H9 (cell line): ENCODE data around the gene ISLR2. TPM values are rescaled to one million over a fixed set of nuclear protein-coding genes. Genes with fewer than 3 reads are reported as not detected.

Experiments
- DNase-seq: peaks from one replicate; pipeline ENCODE4 v3.0.0-alpha.2; 2017
- H2AFZ ChIP-seq: one replicate; pipeline ENCODE4 v1.6.1; 2013; ENCODE audit warnings: mild to moderate bottlenecking, low read length, control low read depth, moderate library complexity
- H2AK5ac ChIP-seq: 2 replicates; pipeline ENCODE4 v1.6.1; 2013; ENCODE audit warnings: low read length, control low read depth, mixed read lengths; ENCODE audit not compliant: insufficient read length
- H2BK120ac ChIP-seq: one replicate; pipeline ENCODE4 v1.6.1; 2013; ENCODE audit warnings: low read depth, mild to moderate bottlenecking, low read length, control low read depth, inconsistent platforms; ENCODE audit not compliant: poor library complexity, severe bottlenecking
- H2BK12ac ChIP-seq: 2 replicates; pipeline ENCODE4 v1.6.1; 2013; ENCODE audit warnings: low read length, control low read depth, mixed read lengths, low read depth; ENCODE audit not compliant: insufficient read length
- H2BK15ac ChIP-seq: 2 replicates; pipeline ENCODE4 v1.6.1; 2013; ENCODE audit warnings: low read depth, low read length, control low read depth
- H2BK20ac ChIP-seq: one replicate; pipeline ENCODE4 v1.6.1; 2013; ENCODE audit warnings: low read depth, mild to moderate bottlenecking, low read length, control low read depth, inconsistent platforms; ENCODE audit not compliant: poor library complexity, severe bottlenecking
- H2BK5ac ChIP-seq: 2 replicates; pipeline ENCODE4 v1.6.1; 2013; ENCODE audit warnings: low read length, control low read depth, mixed read lengths; ENCODE audit not compliant: insufficient read length
- H3K14ac ChIP-seq: 2 replicates; pipeline ENCODE4 v1.6.1; 2013; ENCODE audit warnings: low read length, control low read depth; ENCODE audit not compliant: insufficient read depth
- H3K18ac ChIP-seq: 2 replicates; pipeline ENCODE4 v1.6.1; 2013; ENCODE audit warnings: low read depth, mild to moderate bottlenecking, mixed read lengths, low read length, control low read depth; ENCODE audit not compliant: insufficient read length
- H3K23ac ChIP-seq: 2 replicates; pipeline ENCODE4 v1.6.1; 2013; ENCODE audit warnings: low read length, control low read depth, mixed read lengths, low read depth; ENCODE audit not compliant: insufficient read length
- H3K23me2 ChIP-seq: 2 replicates; pipeline ENCODE4 v1.6.1; 2013; ENCODE audit warnings: low read depth, mild to moderate bottlenecking, mixed read lengths, low read length, control low read depth; ENCODE audit not compliant: insufficient read length, poor library complexity, severe bottlenecking
- H3K27ac ChIP-seq: 2 replicates; pipeline ENCODE4 v1.5.1; 2013; ENCODE audit warnings: low read length, control low read depth, mixed read lengths, low read depth; ENCODE audit not compliant: insufficient read length
- H3K27me3 ChIP-seq: 2 replicates; pipeline ENCODE4 v1.6.1; 2013; ENCODE audit warnings: low read length, control low read depth, inconsistent platforms; ENCODE audit not compliant: insufficient read depth
- H3K4ac ChIP-seq: 2 replicates; pipeline ENCODE4 v1.6.1; 2013; ENCODE audit warnings: low read depth, mild to moderate bottlenecking, control low read depth, inconsistent platforms, low read length, moderate library complexity
- H3K4me1 ChIP-seq: 2 replicates; pipeline ENCODE4 v1.6.1; 2013; ENCODE audit warnings: low read length, control low read depth, inconsistent platforms; ENCODE audit not compliant: insufficient read depth
- H3K4me2 ChIP-seq: 2 replicates; pipeline ENCODE4 v1.6.1; 2013; ENCODE audit warnings: low read length, control low read depth, mixed read lengths; ENCODE audit not compliant: insufficient read length, insufficient read depth
- H3K56ac ChIP-seq: 2 replicates; pipeline ENCODE4 v1.6.1; 2013; ENCODE audit warnings: low read depth, mild to moderate bottlenecking, mixed read lengths, low read length, control low read depth; ENCODE audit not compliant: insufficient read length
- H3K79me1 ChIP-seq: 2 replicates; pipeline ENCODE4 v1.6.1; 2013; ENCODE audit warnings: low read depth, mild to moderate bottlenecking, moderate library complexity, low read length, control low read depth, inconsistent platforms; ENCODE audit not compliant: insufficient read depth, poor library complexity, severe bottlenecking
- H3K79me2 ChIP-seq: 2 replicates; pipeline ENCODE4 v1.6.1; 2013; ENCODE audit warnings: low read length, control low read depth, inconsistent platforms; ENCODE audit not compliant: insufficient read depth
- H3K9ac ChIP-seq: 2 replicates; pipeline ENCODE4 v1.6.1; 2013; ENCODE audit warnings: low read length, control low read depth, mixed read lengths; ENCODE audit not compliant: insufficient read length; ENCODE audit errors: extremely low read depth
- H3K9me3 ChIP-seq: one replicate; pipeline ENCODE4 v1.6.1; 2013; ENCODE audit warnings: low read depth, low read length, inconsistent platforms; ENCODE audit not compliant: control insufficient read depth
- H3T11ph ChIP-seq: one replicate; pipeline ENCODE4 v1.6.1; 2013; ENCODE audit warnings: mild to moderate bottlenecking, low read length, control low read depth, inconsistent platforms
- H4K20me1 ChIP-seq: one replicate; pipeline ENCODE4 v1.6.1; 2013; ENCODE audit not compliant: control insufficient read depth, insufficient read length, insufficient read depth
- H4K5ac ChIP-seq: 2 replicates; pipeline ENCODE4 v1.6.1; 2013; ENCODE audit warnings: low read depth, mild to moderate bottlenecking, mixed read lengths, low read length, control low read depth; ENCODE audit not compliant: insufficient read length
- H4K8ac ChIP-seq: replicated peaks from 2 replicates; pipeline ENCODE4 v1.6.1; 2013; ENCODE audit warnings: low read length, control low read depth, mixed read lengths, low read depth; ENCODE audit not compliant: insufficient read length
- H4K91ac ChIP-seq: 2 replicates; pipeline ENCODE4 v1.6.1; 2013; ENCODE audit warnings: low read depth, mild to moderate bottlenecking, moderate library complexity, mixed read lengths, low read length, control low read depth; ENCODE audit not compliant: insufficient read length
- H3K27ac Mint-ChIP-seq, 3 experiments: 2 replicates in 2 of 3; 3 replicates in 1 of 3; pipeline ENCODE4 v1.8.0; 2020 to 2021; ENCODE audit warnings: mixed read lengths in 3 of 3, mild to moderate bottlenecking in 1 of 3, moderate library complexity in 1 of 3
- H3K27me3 Mint-ChIP-seq: 2 replicates; pipeline ENCODE4 v1.8.0; 2021; ENCODE audit warnings: low read depth, mild to moderate bottlenecking, moderate library complexity, mixed read lengths
- H3K36me3 Mint-ChIP-seq, 3 experiments: 2 replicates in 2 of 3; 3 replicates in 1 of 3; pipeline ENCODE4 v1.8.0; 2020 to 2021; ENCODE audit warnings: low read depth in 3 of 3, mixed read lengths in 3 of 3; ENCODE audit not compliant: insufficient read depth in 1 of 3
- H3K4me1 Mint-ChIP-seq, 2 experiments: 2 replicates each; pipeline ENCODE4 v1.8.0; 2020; ENCODE audit warnings: mixed read lengths in 2 of 2
- H3K4me3 Mint-ChIP-seq, 2 experiments: 2 replicates in 1 of 2; 3 replicates in 1 of 2; pipeline ENCODE4 v1.8.0; 2020 to 2021; ENCODE audit warnings: mild to moderate bottlenecking in 2 of 2, mixed read lengths in 2 of 2, moderate library complexity in 1 of 2
- H3K9me3 Mint-ChIP-seq, 2 experiments: 2 replicates in 1 of 2; 3 replicates in 1 of 2; pipeline ENCODE4 v1.8.0; 2020; ENCODE audit warnings: mild to moderate bottlenecking in 2 of 2, mixed read lengths in 2 of 2, moderate library complexity in 1 of 2
- WGBS: extraction: QIAGEN DNeasy Blood & Tissue Kit; methylation state at CpG from one replicate; pipeline ENCODE4 v1.1.7; 2013; ENCODE audit warnings: missing lambda C conversion rate, low lambda C conversion rate, mixed read lengths; ENCODE audit not compliant: insufficient read length; ENCODE audit errors: extremely low coverage; 5-methylcytosine and 5-hydroxymethylcytosine counted together
- total RNA-seq: library from RNA; stranded (reverse); gene quantifications from 2 replicates; pipeline ENCODE4 v1.2.1, GENCODE V29; 2021
- TF ChIP-seq, protein P1 (sequence below): fragments of 200-600 bp; sonication (generic); conservative IDR thresholded peaks from 3 replicates; pipeline ENCODE4 v1.8.0; 2021; ENCODE audit warnings: antibody characterized with exemption, mild to moderate bottlenecking

ISLR2 gene
- total RNA-seq, 1 experiment from 2014 or later, result 0.09 TPM

- H3K56ac ChIP-seq, result no peak overlapping the region
- no peaks in the 10 kb centered on the region for H3K79me1 ChIP-seq
- Mint-ChIP-seq H3K27ac (peak overlapping the region in 2 of 3 experiments; percentile 19 to 70; a peak in 2 of 7 replicates), H3K4me3 (no peak overlapping the region), H3K27me3 (peaks cover 23% of the 10 kb centered on the region), H3K36me3 (peaks cover 0 to 4% (median 0%) of the 10 kb centered on the region in 3 experiments; a peak in 2 of 7 replicates), H3K9me3 (no peaks in the 10 kb centered on the region; a peak in 1 of 5 replicates), H3K4me1 (peaks cover 22 to 53% of the 10 kb centered on the region in 2 experiments)
- H3K27ac ChIP-seq, result no peak overlapping the region
- H2BK15ac ChIP-seq, result no peak overlapping the region
- H4K5ac ChIP-seq, result no peak overlapping the region
- H2BK12ac ChIP-seq, result no peak overlapping the region
- no peaks in the 10 kb centered on the region for H4K20me1 ChIP-seq
- H2AK5ac ChIP-seq, result no peak overlapping the region
- peak; percentile 49 for DNase-seq
- H3T11ph ChIP-seq, result no peak overlapping the region
- no peak overlapping the region for H4K91ac ChIP-seq
- H3K9me3 ChIP-seq, result no peaks in the 10 kb centered on the region
- H3K79me2 ChIP-seq, result no peaks in the 10 kb centered on the region
- H3K23me2 ChIP-seq, result no peaks in the 10 kb centered on the region
- TF ChIP-seq, protein P1, sequence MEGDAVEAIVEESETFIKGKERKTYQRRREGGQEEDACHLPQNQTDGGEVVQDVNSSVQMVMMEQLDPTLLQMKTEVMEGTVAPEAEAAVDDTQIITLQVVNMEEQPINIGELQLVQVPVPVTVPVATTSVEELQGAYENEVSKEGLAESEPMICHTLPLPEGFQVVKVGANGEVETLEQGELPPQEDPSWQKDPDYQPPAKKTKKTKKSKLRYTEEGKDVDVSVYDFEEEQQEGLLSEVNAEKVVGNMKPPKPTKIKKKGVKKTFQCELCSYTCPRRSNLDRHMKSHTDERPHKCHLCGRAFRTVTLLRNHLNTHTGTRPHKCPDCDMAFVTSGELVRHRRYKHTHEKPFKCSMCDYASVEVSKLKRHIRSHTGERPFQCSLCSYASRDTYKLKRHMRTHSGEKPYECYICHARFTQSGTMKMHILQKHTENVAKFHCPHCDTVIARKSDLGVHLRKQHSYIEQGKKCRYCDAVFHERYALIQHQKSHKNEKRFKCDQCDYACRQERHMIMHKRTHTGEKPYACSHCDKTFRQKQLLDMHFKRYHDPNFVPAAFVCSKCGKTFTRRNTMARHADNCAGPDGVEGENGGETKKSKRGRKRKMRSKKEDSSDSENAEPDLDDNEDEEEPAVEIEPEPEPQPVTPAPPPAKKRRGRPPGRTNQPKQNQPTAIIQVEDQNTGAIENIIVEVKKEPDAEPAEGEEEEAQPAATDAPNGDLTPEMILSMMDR, result peak; percentile 35; the same call in 2 of the 3 replicates
- H2AFZ ChIP-seq, result no peak overlapping the region
- WGBS, result no CpG with 5 or more reads among the region's 10 CpGs
- H3K23ac ChIP-seq, result no peak overlapping the region
- H3K18ac ChIP-seq, result no peak overlapping the region
- H2BK120ac ChIP-seq, result no peak overlapping the region
- H2BK20ac ChIP-seq, result no peak overlapping the region
- H3K14ac ChIP-seq, result no peak overlapping the region
- peaks cover 3% of the 10 kb centered on the region; the same call in 1 of the 2 replicates for H3K4me1 ChIP-seq
- H4K8ac ChIP-seq, result no peak overlapping the region
- H3K4ac ChIP-seq, result no peak overlapping the region
- H3K27me3 ChIP-seq, result no peaks in the 10 kb centered on the region
- H3K9ac ChIP-seq, result no peak overlapping the region
- H2BK5ac ChIP-seq, result no peak overlapping the region
- H3K4me2 ChIP-seq, result no peak overlapping the region
Measured at GRCh38 chr15:74176262-74177214, 46.2 kb downstream of the ISLR2 start.
